ENCODE results near the gene TPD52L2. TPM values are rescaled to one million over a fixed set of nuclear protein-coding genes. Genes with fewer than 3 reads are reported as not detected.

The TPD52L2 gene
- polyA plus RNA-seq (2013, experiment 1 of 2; ENCODE audit: insufficient read length): 155 TPM
- 160 TPM for polyA plus RNA-seq (2013, experiment 2 of 2; ENCODE audit: insufficient read length)

- peak; percentile 98 for DNase-seq
Measured at GRCh38 chr20:63864978-63865640, at the start of gene TPD52L2. Gene TPD52L2 (plus strand): TSS chr20:63865270. CDS start chr20:63865366, 96 bp downstream.

- DNase-seq: no peak
Measured at GRCh38 chr20:63815615-63816253, 49.3 kb upstream of the TPD52L2 start.

- DNase-seq: no peak
Measured at GRCh38 chr20:63819224-63819921, 45.7 kb upstream of the TPD52L2 start.

- no peak for DNase-seq
Measured at GRCh38 chr20:63821811-63822210, 43.3 kb upstream of the TPD52L2 start.

DNA sequence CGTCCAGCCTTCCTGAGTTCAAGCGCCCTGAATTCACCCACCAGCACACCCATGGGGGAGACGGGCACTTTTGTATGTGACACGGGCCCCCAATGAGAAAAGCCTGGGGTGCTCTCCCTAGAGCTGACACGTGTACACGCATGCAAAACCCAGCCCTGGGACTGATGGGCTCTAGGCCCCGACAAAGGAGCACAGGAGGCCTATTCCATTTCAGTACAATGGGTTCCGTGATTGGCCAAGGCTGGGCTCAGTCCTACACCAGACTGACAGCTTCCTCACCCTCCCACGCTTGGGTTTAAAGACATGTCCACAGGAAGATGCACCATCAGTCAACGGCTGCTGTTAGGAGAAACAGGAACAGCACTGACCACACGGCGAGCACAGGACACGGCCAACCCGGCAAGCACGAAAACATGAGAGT is 42.8 kb upstream of the TPD52L2 start:
- DNase-seq: no peak

DNA sequence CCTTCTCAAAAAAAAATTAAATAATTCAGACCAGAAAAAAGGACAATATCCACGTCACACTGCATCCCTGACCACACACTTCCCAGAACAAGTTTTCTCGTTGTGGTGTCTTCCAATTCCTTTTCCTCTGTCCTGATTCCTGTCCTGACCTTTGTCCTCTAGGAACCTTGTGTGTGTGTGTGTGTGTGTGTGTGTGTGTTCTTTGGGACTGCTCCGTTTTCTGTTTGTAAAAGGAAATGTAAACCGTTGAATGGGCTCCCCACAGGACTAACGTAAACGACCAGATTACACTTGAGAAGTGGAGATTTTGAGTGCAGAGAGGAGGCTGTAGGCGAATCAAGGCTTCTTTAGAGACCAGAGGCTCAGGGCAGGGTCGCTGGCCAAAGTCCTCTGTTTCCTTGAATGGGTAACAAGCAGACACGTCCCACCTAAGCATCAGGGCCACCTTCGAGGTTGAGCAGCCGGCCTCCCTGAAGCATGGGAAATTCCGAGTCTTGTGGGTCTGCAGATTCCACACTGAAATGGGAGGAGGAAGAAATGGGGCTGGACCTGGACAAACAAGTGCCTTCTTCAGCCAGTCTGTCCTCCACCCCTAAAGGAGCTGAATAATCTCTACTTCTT is 41.3 kb upstream of the TPD52L2 start:
- no peak for DNase-seq

DNA sequence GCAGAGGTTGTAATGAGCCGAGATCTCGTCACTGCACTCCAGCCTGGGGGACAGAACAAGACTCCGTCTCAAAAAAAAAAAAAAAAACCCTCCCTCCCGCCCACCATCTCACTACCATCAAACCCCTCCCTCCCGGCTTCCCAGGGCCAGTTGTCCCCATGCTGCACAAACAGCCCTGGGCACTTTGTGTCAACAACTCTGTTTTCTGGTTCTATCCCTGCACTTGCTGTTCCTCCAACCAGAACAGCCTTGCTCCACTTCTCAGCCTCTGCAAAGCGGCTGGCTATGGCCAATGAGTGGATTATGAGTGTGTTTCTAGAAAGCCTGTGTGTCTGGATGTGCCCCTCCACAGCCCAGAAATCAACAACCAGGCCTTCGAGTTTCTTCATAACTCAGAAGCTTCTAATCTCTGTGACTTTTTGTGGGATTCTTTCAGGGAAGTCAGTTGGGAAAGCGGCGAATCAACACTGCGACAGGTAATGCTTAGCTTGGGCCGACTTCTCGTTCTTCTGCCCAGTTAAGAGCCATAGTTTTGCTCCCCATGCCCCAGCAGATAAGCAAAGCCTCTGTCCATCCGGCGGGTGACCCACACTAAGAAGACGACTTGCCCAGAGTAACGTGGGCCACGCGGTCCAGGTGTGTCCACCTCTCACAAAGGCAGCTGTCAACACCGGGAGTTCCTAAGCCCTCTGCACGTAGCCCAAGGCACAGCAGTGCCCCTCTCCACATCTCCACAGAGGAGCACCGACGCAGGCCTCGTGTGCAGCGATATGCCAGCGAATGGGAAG is 39.5 kb upstream of the TPD52L2 start:
- DNase-seq: no peak

DNA sequence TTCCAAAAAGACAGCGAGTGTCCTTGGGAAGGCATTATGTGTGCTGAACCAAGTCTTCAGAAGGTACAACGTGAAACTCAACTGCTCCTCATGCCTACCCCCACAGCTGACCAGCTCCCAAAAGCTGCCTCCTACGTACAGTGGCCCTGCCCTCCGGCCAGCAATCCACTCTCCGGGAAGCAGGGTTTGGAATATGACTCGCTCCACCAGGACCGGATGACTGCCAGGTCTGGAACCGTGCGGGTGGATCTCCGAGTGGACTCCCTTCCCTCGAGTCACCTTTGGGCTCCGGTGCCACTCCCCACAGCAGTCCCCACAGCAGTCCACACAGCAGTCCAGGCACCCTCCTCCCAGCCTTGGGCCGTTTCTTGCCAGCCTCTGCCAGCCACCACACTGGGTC is 38.3 kb upstream of the TPD52L2 start:
- DNase-seq: no peak

DNA sequence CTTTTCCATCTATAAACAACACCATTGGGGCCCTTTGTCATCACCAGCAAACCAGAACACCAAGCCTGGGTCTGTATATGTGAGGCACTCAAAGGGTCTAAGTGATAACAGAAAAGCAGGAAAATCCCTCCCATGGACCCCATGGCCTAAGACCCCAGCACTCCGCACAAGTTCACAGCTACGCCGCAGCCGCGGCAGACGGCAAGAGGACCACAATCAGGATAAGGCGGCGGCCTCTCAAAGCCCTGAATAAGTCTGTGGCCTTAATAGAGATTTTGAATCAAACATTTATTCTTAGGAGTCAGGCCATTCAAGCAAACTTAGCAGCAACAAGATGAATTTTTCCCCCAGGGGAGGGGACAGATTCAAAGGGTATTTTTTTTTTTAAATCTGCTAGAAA is 36.9 kb upstream of the TPD52L2 start:
- DNase-seq: no peak

- no peak for DNase-seq
Measured at GRCh38 chr20:63828545-63828944, 36.5 kb upstream of the TPD52L2 start.

DNA sequence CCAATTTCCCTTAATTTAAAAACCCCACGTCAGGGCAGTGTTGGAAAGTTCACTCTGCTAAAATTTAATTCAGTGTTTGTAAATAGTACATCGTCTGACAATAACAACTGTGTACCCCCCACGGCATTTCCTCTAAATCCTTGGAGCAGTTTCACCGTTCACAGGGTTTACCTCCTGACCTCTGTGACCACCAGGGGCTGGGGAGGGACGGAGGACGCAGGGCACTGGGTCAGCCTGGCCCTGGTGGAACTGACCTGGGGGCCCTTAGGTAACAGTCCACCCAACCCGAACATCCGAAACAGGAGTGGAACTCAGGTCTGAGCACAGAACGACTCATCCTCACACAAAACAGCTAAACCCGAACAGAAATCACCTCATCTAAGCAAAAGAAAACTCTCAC is 36.1 kb upstream of the TPD52L2 start:
- no peak for DNase-seq

DNA sequence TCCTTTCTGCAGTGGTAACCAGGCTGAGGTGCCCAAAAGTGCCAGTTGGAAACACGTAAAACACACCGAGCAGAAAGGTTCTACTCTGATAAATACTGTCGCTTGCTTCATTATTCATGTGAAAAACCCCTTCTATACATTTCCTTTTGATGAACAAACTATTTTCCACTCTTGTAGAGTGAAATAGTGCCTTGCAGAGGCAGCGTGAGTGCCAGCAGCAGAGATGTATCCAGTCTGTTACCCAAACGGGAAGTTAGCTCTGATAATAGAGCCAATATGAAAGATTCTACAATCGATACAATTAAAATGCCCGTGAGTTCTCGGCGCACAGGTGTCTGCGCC is 35.5 kb upstream of the TPD52L2 start:
- no peak for DNase-seq

DNA sequence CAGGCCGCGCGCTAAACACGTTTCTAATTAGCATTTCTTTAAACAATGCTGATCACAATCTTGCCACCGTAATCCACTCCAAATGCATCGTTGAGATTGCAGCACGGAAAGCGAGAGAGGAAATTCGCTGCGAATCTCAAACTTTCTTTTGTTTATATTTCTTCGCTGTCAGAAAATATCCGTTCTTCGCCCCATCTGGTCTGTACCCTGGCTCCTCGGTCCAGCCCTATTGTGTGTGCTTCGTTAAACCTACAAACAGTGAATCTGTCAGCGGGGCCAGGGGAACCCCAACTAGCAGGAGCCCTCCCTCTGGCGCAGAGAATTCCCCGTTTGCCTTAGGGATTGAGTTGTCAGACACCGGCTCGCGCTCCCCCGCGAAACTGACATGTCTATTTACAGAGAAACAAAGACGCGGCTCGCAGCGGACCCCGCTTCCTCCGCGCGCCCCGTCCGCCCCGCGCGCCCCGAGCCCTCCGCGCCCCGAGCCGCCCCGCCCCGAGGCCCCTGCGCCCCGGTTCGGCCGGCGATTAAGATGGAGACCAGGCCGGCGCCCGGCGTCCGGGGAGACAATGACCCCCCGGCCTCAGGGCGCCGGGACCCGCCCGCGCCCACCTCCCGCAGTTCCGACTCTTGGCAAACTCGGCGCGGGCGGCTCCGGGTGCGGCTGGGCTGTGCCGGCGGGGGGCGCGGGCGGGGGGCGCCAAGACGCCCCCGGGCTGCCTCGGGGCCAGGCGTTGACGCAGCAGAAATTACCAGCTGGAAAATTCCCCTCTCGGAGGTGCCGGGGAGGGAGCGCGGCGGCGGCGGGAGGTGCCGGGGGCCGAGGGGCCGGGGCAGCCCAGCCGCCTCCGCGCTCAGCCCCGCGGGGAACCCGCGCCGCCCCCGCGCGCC is 34.9 kb upstream of the TPD52L2 start:
- no peak for DNase-seq

DNA sequence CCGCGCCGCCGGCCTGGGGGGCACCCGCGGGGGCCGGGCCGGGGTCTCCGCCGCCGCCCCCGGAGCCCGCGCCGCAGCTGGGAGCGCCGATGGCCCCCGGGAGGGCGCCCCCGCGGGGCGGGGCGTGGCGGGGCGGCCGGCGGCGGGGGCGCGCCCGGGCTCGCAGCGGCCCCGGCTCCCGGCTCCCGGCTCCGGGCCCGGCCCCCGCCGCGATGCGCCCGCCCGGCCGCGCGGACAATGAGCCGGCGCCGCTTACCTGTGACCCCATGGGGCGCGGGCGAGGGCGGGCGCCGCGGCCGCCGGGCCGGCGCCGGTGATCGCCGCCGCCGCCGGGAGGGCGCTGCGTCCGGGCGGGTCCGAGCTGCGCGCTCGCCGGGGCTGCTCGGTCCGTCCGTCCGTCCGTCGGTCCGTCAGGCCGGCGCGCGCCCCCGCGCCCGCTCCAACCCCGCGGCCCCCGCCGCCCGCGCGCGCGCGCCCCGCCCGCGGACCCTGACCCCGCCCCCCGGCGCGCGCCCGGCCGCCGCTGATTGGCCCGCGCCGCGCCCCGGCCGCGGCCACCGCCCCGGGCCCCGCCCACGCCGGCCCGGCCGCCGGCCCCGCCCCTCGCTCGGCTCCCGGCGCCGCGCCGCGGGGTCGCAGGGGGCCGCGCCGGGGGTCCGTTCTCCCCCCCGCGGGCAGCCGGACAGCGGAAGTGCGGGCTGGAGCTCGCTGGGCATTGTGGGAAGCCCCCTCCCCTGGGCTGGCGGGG is 34.1 kb upstream of the TPD52L2 start, which contains the start of gene ZBTB46:
TSS of gene ZBTB46 (minus strand) at position 424 of the 748 bp plus-strand sequence. CDS start 40,507 bp downstream, outside the sequence.
- peak; percentile 46 for DNase-seq

DNA sequence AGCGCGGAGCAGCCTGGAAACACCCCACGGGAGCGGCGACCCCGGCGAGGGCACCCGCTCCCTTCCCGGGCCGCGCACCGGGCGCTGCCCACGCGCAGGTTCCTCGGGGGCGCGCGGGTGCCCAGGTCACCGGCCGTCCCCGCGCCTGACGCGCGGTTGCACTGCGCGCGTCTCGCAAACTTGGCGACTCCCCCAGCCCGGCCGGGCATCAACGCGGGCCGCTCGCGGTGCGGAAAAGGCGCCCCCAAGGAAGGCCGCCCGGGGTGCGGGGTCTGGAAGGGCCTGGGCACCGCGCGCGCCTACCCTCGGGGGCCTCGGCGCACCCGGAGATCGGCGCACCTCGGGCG is 33.5 kb upstream of the TPD52L2 start:
- DNase-seq: no peak

DNA sequence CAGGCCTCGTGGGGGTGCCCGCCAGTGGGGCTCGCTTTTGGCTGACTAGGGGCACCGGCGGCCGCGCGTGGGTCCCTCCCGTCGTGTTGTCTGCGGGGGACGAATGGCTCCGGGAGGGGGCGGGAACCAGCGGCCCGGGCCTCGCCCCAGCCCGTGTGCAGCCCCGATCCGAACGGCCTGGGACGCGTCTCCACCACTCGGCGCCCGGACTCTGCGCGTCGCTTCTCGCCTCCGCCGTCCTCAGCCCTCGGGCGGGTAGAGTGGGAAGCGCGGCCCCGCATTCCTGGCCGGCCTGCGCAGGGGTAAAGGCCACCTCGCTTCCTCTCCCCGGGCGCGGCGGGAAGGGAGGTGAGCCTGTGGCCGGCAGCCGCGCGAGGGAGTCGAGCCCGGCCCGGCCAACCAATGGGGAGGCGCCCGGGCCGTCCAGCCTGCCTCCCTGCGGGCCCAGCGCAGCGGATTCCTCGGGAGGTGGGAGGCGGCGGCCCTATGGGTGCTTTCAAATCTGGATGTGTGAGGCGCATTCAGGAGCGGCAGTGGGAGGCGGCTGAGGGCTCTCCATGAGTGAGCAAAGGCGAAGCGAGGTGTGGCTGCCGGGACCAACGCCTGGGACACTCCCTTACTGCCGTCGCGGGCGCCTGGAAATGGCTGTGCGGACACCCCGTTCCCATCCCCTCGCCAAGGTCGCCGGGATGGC is 32.9 kb upstream of the TPD52L2 start:
- DNase-seq: no peak

GRCh38 chr20:63833776-63834490 is 31.1 kb upstream of the TPD52L2 start:
- DNase-seq: no peak

DNA sequence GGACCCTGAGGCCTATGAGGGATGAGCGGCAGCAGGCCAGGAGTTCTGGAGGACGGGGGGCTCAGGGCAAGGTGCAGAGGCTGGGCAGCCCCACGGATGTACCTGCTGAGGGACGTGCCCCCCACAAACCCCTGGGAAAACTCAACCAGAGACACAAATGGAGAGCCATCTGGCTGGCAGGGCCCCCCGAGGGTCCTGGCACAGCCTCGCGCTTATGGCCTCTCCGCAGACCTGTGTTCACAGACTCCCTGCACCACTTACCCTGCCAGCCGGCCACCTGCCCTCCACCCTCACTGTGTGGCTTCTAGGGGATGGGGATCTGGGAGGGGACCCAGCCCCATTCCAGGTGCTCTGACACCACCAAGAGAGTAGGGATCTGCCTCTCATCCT is 30.6 kb upstream of the TPD52L2 start:
- no peak for DNase-seq
